ENCODE measurements around the gene EQTN.

Gene EQTN

DNA sequence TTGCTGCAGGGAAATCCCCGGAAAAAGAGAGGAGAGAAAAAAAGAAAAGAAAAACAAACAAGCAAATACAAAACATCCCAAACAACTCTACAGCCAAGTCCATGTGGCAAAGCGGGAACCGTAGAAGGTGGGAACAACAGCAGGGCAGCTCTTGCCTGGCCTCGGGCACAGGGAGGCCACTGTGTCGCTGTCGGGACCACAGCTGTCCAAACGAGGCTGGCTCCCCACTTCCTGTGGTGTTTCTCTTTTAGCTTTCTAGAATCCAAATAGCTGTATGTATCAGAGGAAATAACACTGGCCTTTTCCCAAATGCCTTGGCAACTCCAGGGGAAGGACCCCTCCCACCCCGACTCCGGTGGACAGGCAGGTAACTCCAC, 41.6 kb upstream of the EQTN start:
- no peak overlapping the region for H3K4me3 ChIP-seq (replicated peaks in 1 of 2; ENCODE audit: low read depth in 2 of 2, low read length in 2 of 2)
- DNase-seq (ENCODE audit: low read depth in 2 of 2), result no peak
- TF ChIP-seq, protein P1, sequence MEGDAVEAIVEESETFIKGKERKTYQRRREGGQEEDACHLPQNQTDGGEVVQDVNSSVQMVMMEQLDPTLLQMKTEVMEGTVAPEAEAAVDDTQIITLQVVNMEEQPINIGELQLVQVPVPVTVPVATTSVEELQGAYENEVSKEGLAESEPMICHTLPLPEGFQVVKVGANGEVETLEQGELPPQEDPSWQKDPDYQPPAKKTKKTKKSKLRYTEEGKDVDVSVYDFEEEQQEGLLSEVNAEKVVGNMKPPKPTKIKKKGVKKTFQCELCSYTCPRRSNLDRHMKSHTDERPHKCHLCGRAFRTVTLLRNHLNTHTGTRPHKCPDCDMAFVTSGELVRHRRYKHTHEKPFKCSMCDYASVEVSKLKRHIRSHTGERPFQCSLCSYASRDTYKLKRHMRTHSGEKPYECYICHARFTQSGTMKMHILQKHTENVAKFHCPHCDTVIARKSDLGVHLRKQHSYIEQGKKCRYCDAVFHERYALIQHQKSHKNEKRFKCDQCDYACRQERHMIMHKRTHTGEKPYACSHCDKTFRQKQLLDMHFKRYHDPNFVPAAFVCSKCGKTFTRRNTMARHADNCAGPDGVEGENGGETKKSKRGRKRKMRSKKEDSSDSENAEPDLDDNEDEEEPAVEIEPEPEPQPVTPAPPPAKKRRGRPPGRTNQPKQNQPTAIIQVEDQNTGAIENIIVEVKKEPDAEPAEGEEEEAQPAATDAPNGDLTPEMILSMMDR (IDR thresholded peaks at IDR 0.05; ENCODE audit: low read depth, low read length), result no peak

GRCh38 chr9:27337833-27338526, 41.0 kb upstream of the EQTN start:
- no peak for DNase-seq (ENCODE audit: low read depth in 2 of 2)
- TF ChIP-seq, protein P1 (IDR thresholded peaks at IDR 0.05; ENCODE audit: low read depth, low read length), result no peak
- H3K4me3 ChIP-seq (replicated peaks in 1 of 2; ENCODE audit: low read depth in 2 of 2, low read length in 2 of 2), result no peak overlapping the region

DNA sequence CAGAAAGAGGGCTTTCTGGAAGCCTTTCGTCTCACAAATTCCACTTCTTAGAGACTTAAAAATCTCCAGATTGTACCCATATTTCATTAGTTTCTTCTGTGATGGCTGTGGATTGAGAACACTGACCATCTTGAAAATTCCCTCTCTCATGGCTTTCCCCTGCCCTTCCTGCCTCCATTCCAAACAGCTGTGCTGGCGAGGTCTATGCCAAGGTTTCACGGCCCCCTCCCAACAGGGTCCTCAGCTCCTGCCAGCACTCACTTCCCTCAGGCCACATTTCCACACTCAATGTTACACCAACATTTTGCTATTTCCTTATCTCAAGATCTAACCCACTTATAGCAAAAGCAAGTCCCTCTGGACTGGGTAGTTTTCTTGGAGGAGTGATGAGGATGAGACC, 40.3 kb upstream of the EQTN start:
- TF ChIP-seq, protein P1 (IDR thresholded peaks at IDR 0.05; ENCODE audit: low read depth, low read length), result no peak
- DNase-seq (ENCODE audit: low read depth in 2 of 2), result no peak
- H3K4me3 ChIP-seq (replicated peaks in 1 of 2; ENCODE audit: low read depth in 2 of 2, low read length in 2 of 2), result no peak overlapping the region

GRCh38 chr9:27336829-27337228, 39.9 kb upstream of the EQTN start:
- no peak for DNase-seq (ENCODE audit: low read depth in 2 of 2)
- TF ChIP-seq, protein P1 (IDR thresholded peaks at IDR 0.05; ENCODE audit: low read depth, low read length), result no peak
- no peak overlapping the region for H3K4me3 ChIP-seq (replicated peaks in 1 of 2; ENCODE audit: low read depth in 2 of 2, low read length in 2 of 2)

DNA sequence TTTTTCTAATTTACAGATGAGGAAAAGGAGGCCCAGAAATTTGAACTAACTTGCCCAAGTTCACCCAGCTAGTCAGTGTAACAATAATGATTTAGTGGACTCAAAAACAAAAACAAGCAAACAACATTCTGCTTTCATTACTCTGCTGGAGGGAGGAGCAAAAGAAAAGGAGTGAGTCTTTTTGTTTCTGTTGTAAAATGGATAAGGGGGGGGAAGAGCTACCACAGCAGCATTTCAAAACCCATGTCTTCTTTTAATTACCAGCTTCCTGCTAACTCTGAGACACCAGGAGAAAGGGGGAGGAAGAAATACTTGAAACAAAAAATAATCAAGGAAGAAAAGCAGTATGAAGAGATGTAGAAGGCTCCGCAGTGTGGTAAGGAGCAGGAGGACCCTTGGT, 39.2 kb upstream of the EQTN start:
- no peak for DNase-seq (ENCODE audit: low read depth in 2 of 2)
- H3K4me3 ChIP-seq (replicated peaks in 1 of 2; ENCODE audit: low read depth in 2 of 2, low read length in 2 of 2), result no peak overlapping the region
- TF ChIP-seq, protein P1 (IDR thresholded peaks at IDR 0.05; ENCODE audit: low read depth, low read length), result no peak

DNA sequence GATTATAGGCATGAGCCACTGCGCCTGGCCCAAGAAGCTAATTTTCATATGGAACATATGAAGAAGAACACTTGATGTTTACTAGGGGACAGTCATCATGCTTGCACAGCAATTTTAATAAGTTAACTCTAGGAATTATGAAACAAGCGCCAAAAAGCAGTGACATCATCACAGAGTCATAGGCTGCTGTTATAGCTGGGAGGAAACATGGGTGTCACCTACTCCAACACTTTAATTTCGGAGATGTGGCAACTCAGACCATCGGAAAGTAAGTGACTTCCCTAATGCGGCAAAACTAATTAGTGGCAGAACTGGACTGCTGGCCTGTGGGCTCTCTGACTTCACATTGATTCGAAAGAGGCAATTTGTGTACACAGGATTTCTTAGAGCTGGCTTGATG, 38.1 kb upstream of the EQTN start:
- no peak for DNase-seq (ENCODE audit: low read depth in 2 of 2)
- TF ChIP-seq, protein P1 (IDR thresholded peaks at IDR 0.05; ENCODE audit: low read depth, low read length), result no peak
- no peak overlapping the region for H3K4me3 ChIP-seq (replicated peaks in 1 of 2; ENCODE audit: low read depth in 2 of 2, low read length in 2 of 2)
